Esophagus (tissue), 2 donors: ENCODE data around the gene ACY1. TPM values are rescaled to one million over a fixed set of nuclear protein-coding genes. Genes with fewer than 3 reads are reported as not detected.

Experiments
- H3K27ac ChIP-seq, 2 donors: one replicate each; pipeline ENCODE4 v1.5.1; 2013; ENCODE audit warnings: low read depth in 2 of 2, mild to moderate bottlenecking in 2 of 2, inconsistent platforms in 1 of 2, low read length in 1 of 2, moderate library complexity in 1 of 2
- H3K27me3 ChIP-seq, 2 donors: one replicate each; pipeline ENCODE4 v1.6.1; 2013; ENCODE audit warnings: low read length in 2 of 2, control low read depth in 1 of 2, mild to moderate bottlenecking in 1 of 2; ENCODE audit not compliant: insufficient read depth in 2 of 2, control insufficient read depth in 1 of 2
- H3K36me3 ChIP-seq, 2 donors: one replicate each; pipeline ENCODE4 v1.6.1; 2013; ENCODE audit warnings: low read length in 1 of 2; ENCODE audit not compliant: control insufficient read depth in 2 of 2, insufficient read depth in 2 of 2
- H3K4me1 ChIP-seq, 2 donors: one replicate each; pipeline ENCODE4 v1.6.1; 2013; ENCODE audit warnings: low read length in 1 of 2; ENCODE audit not compliant: control insufficient read depth in 2 of 2, insufficient read depth in 2 of 2
- H3K4me3 ChIP-seq, 2 donors: one replicate each; pipeline ENCODE4 v1.5.1; 2013; ENCODE audit warnings: low read length in 2 of 2, mild to moderate bottlenecking in 2 of 2, low read depth in 1 of 2, moderate library complexity in 1 of 2
- H3K9me3 ChIP-seq, 2 donors: one replicate each; pipeline ENCODE4 v1.6.1; 2013; ENCODE audit warnings: mild to moderate bottlenecking in 2 of 2, low read depth in 1 of 2, low read length in 1 of 2, moderate library complexity in 1 of 2; ENCODE audit not compliant: control insufficient read depth in 2 of 2, insufficient read depth in 1 of 2
- WGBS, 2 donors: extraction: QIAGEN DNeasy Blood & Tissue Kit; methylation state at CpG; one replicate each; pipeline ENCODE4 v1.1.7; 2013; 5-methylcytosine and 5-hydroxymethylcytosine counted together
- polyA plus RNA-seq, 2 donors: library from polyadenylated mRNA; stranded (reverse); fragments of 200-250 nt; gene quantifications; one replicate each; pipeline ENCODE4 v1.2.3, GENCODE V29; 2013
- donor health status: healthy with polysubstance abuse.
- donor health status: Bipolar disorder and iron deficiency.

The ACY1 gene
- polyA plus RNA-seq, 2 donors, result 22.4 to 23.2 TPM

GRCh38 chr3:51945926-51946705 lies 37.2 kb upstream of the ACY1 start:
- no peaks in the 10 kb centered on the region for H3K27me3 ChIP-seq
- peaks cover 4 to 8% of the 10 kb centered on the region in 2 donors for H3K4me1 ChIP-seq
- no peak overlapping the region for H3K4me3 ChIP-seq
- no peaks in the 10 kb centered on the region for H3K36me3 ChIP-seq
- 93 to 94% methylated on average over 14 of the region's 14 CpGs for WGBS, 2 donors
- no peaks in the 10 kb centered on the region for H3K9me3 ChIP-seq
- no peak overlapping the region for H3K27ac ChIP-seq

GRCh38 chr3:51946796-51947195 lies 36.5 kb upstream of the ACY1 start:
- 77 to 86% methylated on average over 4 of the region's 4 CpGs for WGBS, 2 donors
- no peaks in the 10 kb centered on the region for H3K36me3 ChIP-seq
- H3K27ac ChIP-seq, result no peak overlapping the region
- H3K27me3 ChIP-seq, result no peaks in the 10 kb centered on the region
- no peak overlapping the region for H3K4me3 ChIP-seq
- no peaks in the 10 kb centered on the region for H3K9me3 ChIP-seq
- peaks cover 4 to 8% of the 10 kb centered on the region in 2 donors for H3K4me1 ChIP-seq

DNA sequence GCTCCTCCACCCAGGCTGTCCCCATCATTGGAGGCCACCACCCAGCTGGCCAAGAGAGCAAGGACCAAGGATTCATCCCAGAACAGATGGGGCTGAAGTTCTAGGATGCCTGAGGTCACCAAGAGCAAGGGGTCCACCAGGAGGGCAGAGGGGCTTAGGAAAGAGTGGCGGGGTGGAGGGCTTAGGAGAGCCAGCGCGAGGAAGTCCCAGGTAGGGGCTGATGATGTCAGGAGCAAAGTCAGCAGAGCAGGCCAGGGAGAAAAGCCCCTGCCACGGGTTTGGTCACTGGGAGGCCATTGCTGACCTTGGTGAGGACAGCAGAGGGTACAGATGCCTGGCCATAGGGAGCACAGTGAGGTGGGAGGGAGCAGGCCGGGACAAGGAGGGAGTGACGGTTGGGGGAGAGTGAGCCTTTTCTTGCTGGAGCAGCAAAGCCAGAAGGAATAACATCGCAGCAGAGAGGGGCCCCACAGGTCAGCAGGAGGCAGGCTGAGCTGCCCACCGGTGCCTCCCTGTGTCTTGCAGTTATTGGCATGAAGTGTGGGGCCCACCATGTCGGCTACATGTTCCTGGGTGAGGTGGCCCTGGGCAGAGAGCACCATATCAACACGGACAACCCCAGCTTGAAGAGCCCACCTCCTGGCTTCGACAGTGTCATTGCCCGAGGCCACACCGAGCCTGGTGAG lies 36.0 kb upstream of the ACY1 start:
- Histone ChIP-seq H3K27me3 (no peaks in the 10 kb centered on the region), H3K36me3 (no peaks in the 10 kb centered on the region), H3K4me1 (peaks cover 4 to 8% of the 10 kb centered on the region in 2 donors), H3K9me3 (no peaks in the 10 kb centered on the region), H3K27ac (no peak overlapping the region), H3K4me3 (no peak overlapping the region)
- 79 to 80% methylated on average over 13 of the region's 13 CpGs for WGBS, 2 donors

DNA sequence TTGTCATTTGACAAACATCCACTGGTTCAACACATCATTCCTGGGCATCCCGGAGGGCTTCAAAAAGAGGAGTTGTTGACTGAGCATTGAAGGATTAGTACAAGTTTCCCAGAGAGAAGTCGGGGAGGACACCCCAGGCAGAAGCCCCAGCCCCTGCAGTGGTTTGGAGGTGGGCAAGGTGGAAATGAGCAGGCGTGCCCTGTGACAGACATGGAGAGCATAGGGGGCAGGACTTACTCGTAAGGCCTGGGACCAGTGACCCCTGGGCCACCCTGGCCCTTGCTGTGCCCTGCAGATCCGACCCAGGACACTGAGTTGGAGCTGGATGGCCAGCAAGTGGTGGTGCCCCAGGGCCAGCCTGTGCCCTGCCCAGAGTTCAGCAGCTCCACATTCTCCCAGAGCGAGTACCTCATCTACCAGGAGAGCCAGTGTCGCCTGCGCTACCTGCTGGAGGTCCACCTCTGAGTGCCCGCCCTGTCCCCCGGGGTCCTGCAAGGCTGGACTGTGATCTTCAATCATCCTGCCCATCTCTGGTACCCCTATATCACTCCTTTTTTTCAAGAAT lies 35.2 kb upstream of the ACY1 start:
- Histone ChIP-seq H3K27me3 (no peaks in the 10 kb centered on the region), H3K4me3 (no peak overlapping the region), H3K9me3 (no peaks in the 10 kb centered on the region), H3K27ac (no peak overlapping the region), H3K4me1 (peaks cover 2 to 3% of the 10 kb centered on the region in 2 donors), H3K36me3 (no peaks in the 10 kb centered on the region)
- 90 to 92% methylated on average over 10 of the region's 10 CpGs for WGBS, 2 donors

GRCh38 chr3:51949121-51949520 lies 34.2 kb upstream of the ACY1 start:
- H3K27me3 ChIP-seq, result no peaks in the 10 kb centered on the region
- 90 to 94% methylated on average over 5 of the region's 5 CpGs for WGBS, 2 donors
- H3K4me1 ChIP-seq, result no peaks in the 10 kb centered on the region
- H3K27ac ChIP-seq, result no peak overlapping the region
- no peaks in the 10 kb centered on the region for H3K36me3 ChIP-seq
- no peak overlapping the region for H3K4me3 ChIP-seq
- H3K9me3 ChIP-seq, result no peaks in the 10 kb centered on the region

DNA sequence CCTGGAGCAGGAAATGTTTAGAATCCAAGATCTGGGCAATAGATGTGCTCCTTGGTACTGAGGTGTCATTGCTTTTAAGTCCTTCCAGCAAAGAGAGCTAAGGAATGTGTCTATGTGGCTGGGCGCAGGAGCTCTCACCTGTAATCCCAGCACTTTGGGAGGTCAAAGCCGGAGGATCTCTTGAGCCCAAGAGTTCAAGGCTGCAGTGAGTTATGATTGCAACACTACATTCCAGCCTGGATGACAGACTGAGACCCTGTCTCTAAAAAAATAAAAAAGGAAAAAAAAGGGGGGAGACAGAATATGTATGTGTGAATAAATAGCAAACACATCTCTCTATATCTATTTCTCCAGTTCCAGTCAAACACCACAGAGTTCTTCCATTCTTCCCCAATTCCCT lies 32.4 kb upstream of the ACY1 start:
- Histone ChIP-seq H3K9me3 (no peaks in the 10 kb centered on the region), H3K27me3 (peaks cover 0 to 3% of the 10 kb centered on the region in 2 donors), H3K36me3 (no peaks in the 10 kb centered on the region), H3K4me1 (peaks cover 8% of the 10 kb centered on the region in 2 donors), H3K4me3 (no peak overlapping the region), H3K27ac (no peak overlapping the region)
- WGBS, 2 donors, result 87 to 95% methylated on average over 2 of the region's 2 CpGs

GRCh38 chr3:51953445-51953844 lies 29.9 kb upstream of the ACY1 start:
- Histone ChIP-seq H3K27me3 (peaks cover 0 to 3% of the 10 kb centered on the region in 2 donors), H3K27ac (no peak overlapping the region), H3K9me3 (no peaks in the 10 kb centered on the region), H3K4me1 (peaks cover 11 to 18% of the 10 kb centered on the region in 2 donors), H3K36me3 (peaks cover 0 to 2% of the 10 kb centered on the region in 2 donors), H3K4me3 (no peak overlapping the region)
- WGBS, 2 donors, result 78 to 86% methylated on average over 3 of the region's 3 CpGs

GRCh38 chr3:51954105-51954504 lies 29.2 kb upstream of the ACY1 start:
- Histone ChIP-seq H3K27ac (no peak overlapping the region), H3K4me1 (peaks cover 11 to 18% of the 10 kb centered on the region in 2 donors), H3K27me3 (peaks cover 0 to 3% of the 10 kb centered on the region in 2 donors), H3K9me3 (no peaks in the 10 kb centered on the region), H3K36me3 (peaks cover 0 to 3% of the 10 kb centered on the region in 2 donors), H3K4me3 (no peak overlapping the region)
- 70 to 73% methylated on average over 6 of the region's 6 CpGs for WGBS, 2 donors

DNA sequence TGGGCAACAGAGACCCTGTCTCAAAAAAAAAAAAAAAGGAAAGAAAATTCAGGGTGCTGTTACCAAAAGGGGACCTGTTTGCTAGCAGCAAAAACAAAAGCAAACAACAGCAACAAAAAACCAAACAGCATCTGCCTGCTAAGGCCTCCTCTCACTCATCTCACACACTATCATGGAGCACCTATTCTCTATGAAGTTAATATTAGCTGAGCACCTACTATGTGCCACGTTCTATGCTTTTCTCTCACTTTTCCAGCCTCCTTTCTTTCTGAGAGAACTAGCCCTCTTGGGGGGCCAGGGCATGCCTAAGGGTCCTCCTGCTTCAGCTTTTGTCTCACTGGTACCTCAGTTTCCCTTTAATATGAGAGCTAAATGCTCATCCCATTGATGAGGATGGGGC lies 28.6 kb upstream of the ACY1 start:
- peaks cover 11 to 18% of the 10 kb centered on the region in 2 donors for H3K4me1 ChIP-seq
- H3K4me3 ChIP-seq, result no peak overlapping the region
- no peak overlapping the region for H3K27ac ChIP-seq
- H3K36me3 ChIP-seq, result peaks cover 0 to 3% of the 10 kb centered on the region in 2 donors
- 74 to 86% methylated on average over 1 of the region's 1 CpG for WGBS, 2 donors
- no peaks in the 10 kb centered on the region for H3K9me3 ChIP-seq
- H3K27me3 ChIP-seq, result peaks cover 0 to 3% of the 10 kb centered on the region in 2 donors
